Measurements from ENCODE around the gene CDH23. TPM values are rescaled to one million over a fixed set of nuclear protein-coding genes. Genes with fewer than 3 reads are reported as not detected.

CDH23 gene
- total and polyA plus RNA-seq, 2 experiments from 2014 or later: 0.08 TPM; not detected in 1

DNA sequence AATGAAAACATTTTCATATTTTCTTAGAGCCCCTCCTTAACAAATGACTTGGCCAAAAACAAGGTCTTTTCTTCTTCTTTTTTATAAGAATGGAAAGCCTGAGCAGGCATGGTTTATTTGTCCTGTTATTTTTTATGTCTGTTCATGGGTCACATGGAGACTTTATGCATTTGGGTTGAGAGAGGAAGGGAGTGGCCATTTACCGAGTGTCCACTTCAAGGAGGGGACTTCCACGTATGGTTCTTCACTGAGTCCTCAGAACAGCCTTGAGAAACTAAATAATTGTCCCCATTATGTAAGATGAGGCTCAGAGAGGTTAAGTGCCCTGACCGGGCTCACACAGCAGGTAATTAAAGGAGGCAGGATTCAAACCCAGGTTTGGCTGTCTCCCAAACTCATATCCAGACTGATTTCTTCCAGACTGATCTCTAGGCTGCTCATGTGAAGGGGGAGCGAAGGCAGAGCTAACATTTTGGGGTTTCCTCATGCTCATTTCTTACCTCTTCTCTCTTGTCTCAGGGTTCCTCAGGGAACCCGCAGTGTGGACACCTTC lies 82.2 kb downstream of the CDH23 start:
- peaks cover 58% of the 10 kb centered on the region for H3K27me3 ChIP-seq (replicated peaks; ENCODE audit: insufficient read depth)
- in situ Hi-C loops (cut with MboI): no loop called here
- 42 to 46% methylated on average over 5 of the region's 5 CpGs for WGBS, 2 experiments (ENCODE audit: low coverage in 1 of 2, low lambda C conversion rate in 2 of 2, missing lambda C conversion rate in 2 of 2)

DNA sequence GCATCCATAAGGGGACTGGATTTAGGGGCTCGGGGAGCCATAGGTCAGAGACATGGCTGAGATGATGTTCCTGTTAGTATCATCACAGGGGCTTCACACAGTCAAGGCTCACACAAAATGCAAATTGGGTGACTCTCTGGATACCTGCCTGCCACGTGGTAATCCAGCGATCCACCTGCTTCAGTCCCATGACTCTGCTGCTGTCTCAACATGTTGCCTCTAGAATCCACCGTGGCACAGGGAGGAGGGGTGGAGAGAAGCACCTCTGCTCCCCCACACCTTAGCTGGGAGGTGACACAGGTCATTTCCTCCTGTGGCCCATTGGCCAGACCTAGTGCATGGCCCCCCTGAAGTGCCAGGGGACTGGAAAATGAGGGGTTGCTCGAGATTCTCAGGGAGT lies 83.1 kb downstream of the CDH23 start:
- no peak for DNase-seq
- H3K4me1 ChIP-seq (ENCODE audit: insufficient read depth): no peaks in the 10 kb centered on the region
- H3K9ac ChIP-seq: no peak overlapping the region
- H3K27ac ChIP-seq: no peak overlapping the region
- no peaks in the 10 kb centered on the region for H3K9me3 ChIP-seq (ENCODE audit: low read depth)
- H3F3A ChIP-seq (ENCODE audit: insufficient read depth): no peaks in the 10 kb centered on the region
- no peaks in the 10 kb centered on the region for H3K79me2 ChIP-seq (ENCODE audit: insufficient read depth)
- peaks cover 62% of the 10 kb centered on the region for H3K27me3 ChIP-seq (replicated peaks; ENCODE audit: insufficient read depth)
- H2AFZ ChIP-seq: no peak overlapping the region
- H3K4me2 ChIP-seq (ENCODE audit: unreplicated experiment): no peak overlapping the region
- no peak overlapping the region for H3K4me3 ChIP-seq
- H3K9me2 ChIP-seq (ENCODE audit: insufficient read depth): no peaks in the 10 kb centered on the region
- no peaks in the 10 kb centered on the region for H4K20me1 ChIP-seq (ENCODE audit: insufficient read depth)
- no peaks in the 10 kb centered on the region for H3K36me3 ChIP-seq (ENCODE audit: low read depth)
- in situ Hi-C loops (cut with MboI): no loop called here
- WGBS, 2 experiments (ENCODE audit: low coverage in 1 of 2, low lambda C conversion rate in 2 of 2, missing lambda C conversion rate in 2 of 2): 42 to 52% methylated on average over 5 of the region's 5 CpGs
- TF ChIP-seq EZH2 (IDR thresholded peaks at IDR 0.05; ENCODE audit: insufficient read depth, poor library complexity, severe bottlenecking) (no peak), EZH2phosphoT487 (IDR thresholded peaks at IDR 0.05; ENCODE audit: insufficient read depth, low read depth) (no peak)

More for the DNA sequence above, 82.2 kb downstream of the CDH23 start:
- Histone ChIP-seq H3K4me1 (ENCODE audit: insufficient read depth) (no peaks in the 10 kb centered on the region), H3K9ac (no peak overlapping the region), H3K79me2 (ENCODE audit: insufficient read depth) (no peaks in the 10 kb centered on the region), H3F3A (ENCODE audit: insufficient read depth) (no peaks in the 10 kb centered on the region), H4K20me1 (ENCODE audit: insufficient read depth) (no peaks in the 10 kb centered on the region), H3K4me3 (no peak overlapping the region), H3K27ac (no peak overlapping the region), H3K9me2 (ENCODE audit: insufficient read depth) (no peaks in the 10 kb centered on the region), H3K9me3 (ENCODE audit: low read depth) (no peaks in the 10 kb centered on the region), H3K4me2 (ENCODE audit: unreplicated experiment) (no peak overlapping the region), H2AFZ (no peak overlapping the region), H3K36me3 (ENCODE audit: low read depth) (no peaks in the 10 kb centered on the region)
- DNase-seq: no peak
- TF ChIP-seq EZH2phosphoT487 (IDR thresholded peaks at IDR 0.05; ENCODE audit: insufficient read depth, low read depth) (no peak), EZH2 (IDR thresholded peaks at IDR 0.05; ENCODE audit: insufficient read depth, poor library complexity, severe bottlenecking) (no peak)

DNA sequence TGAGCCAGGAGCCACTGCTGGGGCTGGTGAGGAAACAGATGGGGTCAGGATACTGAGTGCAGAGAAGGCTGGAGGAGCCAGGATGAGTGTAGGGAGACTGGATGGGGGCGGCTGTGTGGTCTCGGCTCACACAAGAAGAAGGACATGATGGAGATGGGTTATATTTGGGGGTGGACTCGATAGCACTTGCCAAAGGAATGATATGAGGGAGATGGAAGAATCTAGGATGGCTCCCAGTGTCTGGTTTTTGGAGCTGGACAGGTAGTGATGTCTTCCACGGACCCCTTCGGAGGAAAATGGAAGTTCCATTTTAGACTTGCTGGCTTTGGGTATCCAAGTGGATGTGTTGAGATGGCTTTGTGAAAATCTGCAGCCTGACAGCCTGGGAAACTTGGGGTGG lies 83.9 kb downstream of the CDH23 start:
- no peaks in the 10 kb centered on the region for H3K36me3 ChIP-seq (ENCODE audit: low read depth)
- no peak overlapping the region for H3K4me2 ChIP-seq (ENCODE audit: unreplicated experiment)
- H3K79me2 ChIP-seq (ENCODE audit: insufficient read depth): no peaks in the 10 kb centered on the region
- H3K27me3 ChIP-seq (replicated peaks; ENCODE audit: insufficient read depth): peaks cover 60% of the 10 kb centered on the region
- H3K9ac ChIP-seq: no peak overlapping the region
- no peaks in the 10 kb centered on the region for H3K4me1 ChIP-seq (ENCODE audit: insufficient read depth)
- H3F3A ChIP-seq (ENCODE audit: insufficient read depth): no peaks in the 10 kb centered on the region
- in situ Hi-C loops (cut with MboI): no loop called here
- no peaks in the 10 kb centered on the region for H3K9me3 ChIP-seq (ENCODE audit: low read depth)
- H3K4me3 ChIP-seq: no peak overlapping the region
- H2AFZ ChIP-seq: no peak overlapping the region
- 44 to 48% methylated on average over 5 of the region's 5 CpGs for WGBS, 2 experiments (ENCODE audit: low coverage in 1 of 2, low lambda C conversion rate in 2 of 2, missing lambda C conversion rate in 2 of 2)
- no peaks in the 10 kb centered on the region for H4K20me1 ChIP-seq (ENCODE audit: insufficient read depth)
- H3K27ac ChIP-seq: no peak overlapping the region
- TF ChIP-seq EZH2phosphoT487 (IDR thresholded peaks at IDR 0.05; ENCODE audit: insufficient read depth, low read depth) (no peak), EZH2 (IDR thresholded peaks at IDR 0.05; ENCODE audit: insufficient read depth, poor library complexity, severe bottlenecking) (no peak)
- no peak for DNase-seq
- H3K9me2 ChIP-seq (ENCODE audit: insufficient read depth): no peaks in the 10 kb centered on the region

GRCh38 chr10:71481746-71482410 lies 85.2 kb downstream of the CDH23 start:
- no peaks in the 10 kb centered on the region for H3K9me3 ChIP-seq (ENCODE audit: low read depth)
- 55 to 62% methylated on average over 12 to 13 of the region's 13 CpGs for WGBS, 2 experiments (ENCODE audit: low coverage in 1 of 2, low lambda C conversion rate in 2 of 2, missing lambda C conversion rate in 2 of 2)
- no peak for TF ChIP-seq EZH2 (IDR thresholded peaks at IDR 0.05; ENCODE audit: insufficient read depth, poor library complexity, severe bottlenecking)
- no peak for TF ChIP-seq EZH2phosphoT487 (IDR thresholded peaks at IDR 0.05; ENCODE audit: insufficient read depth, low read depth)
- in situ Hi-C loops (cut with MboI): no loop called here
- H3K79me2 ChIP-seq (ENCODE audit: insufficient read depth): no peaks in the 10 kb centered on the region
- no peaks in the 10 kb centered on the region for H3K9me2 ChIP-seq (ENCODE audit: insufficient read depth)
- no peak overlapping the region for H3K4me2 ChIP-seq (ENCODE audit: unreplicated experiment)
- no peak overlapping the region for H3K27ac ChIP-seq
- no peak overlapping the region for H2AFZ ChIP-seq
- no peak overlapping the region for H3K4me3 ChIP-seq
- H3K36me3 ChIP-seq (ENCODE audit: low read depth): no peaks in the 10 kb centered on the region
- no peaks in the 10 kb centered on the region for H4K20me1 ChIP-seq (ENCODE audit: insufficient read depth)
- H3F3A ChIP-seq (ENCODE audit: insufficient read depth): no peaks in the 10 kb centered on the region
- H3K9ac ChIP-seq: no peak overlapping the region
- no peak for DNase-seq
- peaks cover 48% of the 10 kb centered on the region for H3K27me3 ChIP-seq (replicated peaks; ENCODE audit: insufficient read depth)
- H3K4me1 ChIP-seq (ENCODE audit: insufficient read depth): no peaks in the 10 kb centered on the region

All from GM23248 (cell line).